ENCODE results near the gene HRH4. TPM values are rescaled to one million over a fixed set of nuclear protein-coding genes. Genes with fewer than 3 reads are reported as not detected.

The HRH4 gene
- total and polyA plus RNA-seq, 10 of the 15 experiments (the other 5 are each of a cell fraction or from before 2014, with no cell fraction given): not detected

- no peaks in the 10 kb centered on the region for H3K36me3 ChIP-seq (ENCODE audit: control insufficient read depth in 2 of 2, insufficient read depth in 2 of 2, low read length in 1 of 2)
- in situ Hi-C loops (cut with MboI) (no loop called here), intact Hi-C loops (cut with micrococcal nuclease; ENCODE audit: unreplicated experiment) (no loop called here)
- ChIA-PET SMC1A (ENCODE audit: uncharacterized antibody, unreplicated experiment) (no interaction called here), CTCF (interaction anchor here (1.8 kb wide), 1 partner anchor 53 kb away, joined by 4 read pairs; no protein-coding TSS in a partner anchor), RAD21 (ENCODE audit: unreplicated experiment) (no interaction called here), POLR2A (no interaction called here)
- H3K79me2 ChIP-seq (ENCODE audit: control insufficient read depth, insufficient read depth, low read length): no peaks in the 10 kb centered on the region
- no peaks in the 10 kb centered on the region for H4K20me1 ChIP-seq (ENCODE audit: control insufficient read depth, insufficient read depth)
- no peaks in the 10 kb centered on the region for H3K4me1 ChIP-seq (ENCODE audit: control insufficient read depth, insufficient read depth, low read length)
- FAIRE-seq: no peak
- 100% methylated on average over 2 of the region's 2 CpGs for WGBS (ENCODE audit: insufficient coverage, insufficient replicate concordance, low lambda C conversion rate, missing lambda C conversion rate)
- no peak overlapping the region for H2AFZ ChIP-seq (ENCODE audit: control insufficient read depth, low read depth, low read length)
- H3K27me3 ChIP-seq (replicated peaks in 1 of 2; ENCODE audit: control insufficient read depth in 2 of 2, insufficient read depth in 2 of 2, low read length in 1 of 2): no peaks in the 10 kb centered on the region; a peak in 2 of 4 replicates
- DNase-seq (ENCODE audit: low read depth, low spot score): no peak
- no peak overlapping the region for H3K4me3 ChIP-seq
- ATAC-seq: no peak
- no TSS peak for BruUV-seq (replicated peaks)
- H3K9ac ChIP-seq (ENCODE audit: control insufficient read depth, insufficient read depth, low read length): no peak overlapping the region
- no peak overlapping the region for H3K4me2 ChIP-seq (ENCODE audit: control insufficient read depth, insufficient read depth)
- H3K9me3 ChIP-seq (replicated peaks; ENCODE audit: control insufficient read depth, insufficient read depth, low read length): no peaks in the 10 kb centered on the region; the same call in 2 of the 3 replicates
- no peak overlapping the region for H3K27ac ChIP-seq (ENCODE audit: control insufficient read depth, insufficient read depth)
- TF ChIP-seq ZNF207 (IDR thresholded peaks at IDR 0.05; ENCODE audit: borderline replicate concordance): no peak
- TF ChIP-seq SMAD5 (IDR thresholded peaks at IDR 0.05; ENCODE audit: low read depth): no peak
- no peak for TF ChIP-seq HDAC6 (IDR thresholded peaks at IDR 0.05; ENCODE audit: unreplicated experiment)
- no peak for TF ChIP-seq SKIL (IDR thresholded peaks at IDR 0.05; ENCODE audit: low read depth, poor library complexity, severe bottlenecking)
- TF ChIP-seq FOXK2 (IDR thresholded peaks at IDR 0.05): no peak
- no peak for TF ChIP-seq ETV6 (conservative IDR thresholded peaks at IDR 0.05 in 1 of 2, IDR thresholded peaks at IDR 0.05 in 1 of 2; ENCODE audit: borderline replicate concordance in 1 of 2, low read depth in 1 of 2)
- TF ChIP-seq ATF3 (IDR thresholded peaks at IDR 0.05; ENCODE audit: borderline replicate concordance, extremely low read depth, low read depth, low read length): no peak
- no peak for TF ChIP-seq ZNF384 (IDR thresholded peaks at IDR 0.05; ENCODE audit: borderline replicate concordance, low read depth, low read length)
- TF ChIP-seq POU2F2 (IDR thresholded peaks at IDR 0.05; ENCODE audit: borderline replicate concordance, low read depth, low read length): no peak
- TF ChIP-seq SPI1 (IDR thresholded peaks at IDR 0.05; ENCODE audit: borderline replicate concordance, insufficient read depth, low read depth, low read length): no peak
- TF ChIP-seq CBFB (IDR thresholded peaks at IDR 0.05; ENCODE audit: low read depth): no peak
- TF ChIP-seq TCF7 (IDR thresholded peaks at IDR 0.05; ENCODE audit: borderline replicate concordance): no peak
- no peak for TF ChIP-seq DPF2 (IDR thresholded peaks at IDR 0.05)
- no peak for TF ChIP-seq ZNF622 (IDR thresholded peaks at IDR 0.05)
- TF ChIP-seq RB1 (IDR thresholded peaks at IDR 0.05; ENCODE audit: borderline replicate concordance): no peak
Observed at GRCh38 chr18:24413148-24413547, 47.3 kb upstream of the HRH4 start.

All from GM12878 (cell line).